Activated naive CD4-positive, alpha-beta T cell treated with Interleukin-2 at 50 U/mL for 16 hours (primary cell): ENCODE data around the gene GOLPH3.
"Not testable (repeated sequence)": the region's sequence is repeated elsewhere in the genome, so short reads cannot be mapped to it uniquely, and the experiment has no call there.

Source experiments
- DNase-seq: peaks from one replicate; pipeline ENCODE4 v3.0.0-alpha.2; 2020

GOLPH3 gene

DNA sequence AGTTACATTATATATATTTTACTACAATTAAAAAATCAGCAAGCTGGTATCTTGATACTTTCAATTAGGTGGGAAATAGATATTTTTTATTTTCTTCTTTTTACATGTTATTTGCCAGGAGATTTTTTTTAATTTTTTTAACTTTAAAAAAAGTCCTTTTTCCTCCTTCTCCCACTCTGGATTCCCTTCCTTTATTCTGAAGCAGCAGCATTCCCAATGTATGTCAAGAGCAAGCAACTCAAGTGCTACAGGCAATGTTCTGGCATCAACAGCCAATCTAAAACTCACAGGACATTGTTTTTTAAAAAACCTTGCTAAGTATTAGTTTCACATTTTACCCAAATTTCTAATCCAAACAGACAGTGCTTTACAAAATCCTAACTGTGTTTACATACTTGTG lies 41.4 kb downstream of the GOLPH3 start:
- DNase-seq, result no peak

DNA sequence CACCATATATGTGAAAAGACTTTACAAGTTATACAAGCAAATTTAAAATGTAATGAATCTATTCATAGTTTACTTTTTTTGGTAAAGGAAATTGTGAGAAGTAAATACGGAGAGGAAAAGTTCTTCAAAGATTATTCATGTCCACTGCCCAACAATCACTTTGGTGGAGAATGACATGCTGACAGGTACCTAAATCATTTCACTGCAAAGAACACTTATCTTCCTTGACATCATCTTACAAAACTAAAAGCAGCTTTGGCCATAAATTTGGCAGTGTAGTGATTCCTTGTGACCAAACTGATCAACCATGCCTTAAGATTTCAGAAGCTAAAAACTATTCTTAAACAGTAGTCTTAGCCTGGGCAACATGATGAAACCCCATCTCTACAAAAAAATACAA lies 42.5 kb downstream of the GOLPH3 start:
- no peak for DNase-seq

DNA sequence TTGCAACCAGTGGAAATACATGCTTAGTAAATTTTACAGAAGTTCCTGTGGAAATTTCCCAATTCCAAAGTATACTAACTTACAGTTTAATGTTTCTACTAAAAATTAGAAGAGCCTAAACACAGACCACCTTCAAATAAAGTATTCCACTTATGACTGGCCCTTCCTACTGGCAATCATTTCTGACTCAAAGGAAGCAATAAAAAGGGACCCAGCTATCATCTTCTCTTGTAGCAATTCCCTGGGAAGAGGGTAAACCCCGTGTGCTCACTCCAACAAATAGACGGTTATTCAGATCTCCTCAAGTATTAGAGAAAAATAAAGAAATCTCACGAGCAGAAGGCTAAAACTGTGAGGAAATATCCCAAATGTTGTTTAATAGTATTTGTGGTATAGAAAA lies 43.3 kb downstream of the GOLPH3 start:
- DNase-seq, result no peak

DNA sequence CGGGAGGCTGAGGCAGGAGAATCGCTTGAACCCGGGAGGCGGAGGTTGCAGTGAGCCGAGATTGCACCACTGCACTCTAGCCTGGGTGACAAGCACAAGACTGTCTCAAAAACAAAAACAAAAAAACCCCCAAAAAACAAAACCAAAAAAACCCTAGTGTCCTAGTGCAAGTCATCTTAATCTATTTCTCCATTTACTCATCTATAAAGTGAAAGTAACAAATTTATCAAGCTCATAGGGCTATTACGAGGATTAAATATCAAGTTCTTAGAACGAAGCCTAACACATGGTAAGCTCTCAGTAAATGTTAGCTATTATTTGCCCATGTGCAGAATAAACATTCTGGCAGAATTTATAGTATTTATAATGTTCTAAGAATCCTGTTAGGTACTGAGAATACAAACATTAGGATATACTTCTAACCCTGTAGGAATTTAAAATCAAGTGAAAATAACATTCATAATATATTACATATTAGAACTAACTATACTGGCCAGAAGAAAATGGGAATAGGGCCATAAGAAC lies 45.0 kb downstream of the GOLPH3 start:
- no peak for DNase-seq

DNA sequence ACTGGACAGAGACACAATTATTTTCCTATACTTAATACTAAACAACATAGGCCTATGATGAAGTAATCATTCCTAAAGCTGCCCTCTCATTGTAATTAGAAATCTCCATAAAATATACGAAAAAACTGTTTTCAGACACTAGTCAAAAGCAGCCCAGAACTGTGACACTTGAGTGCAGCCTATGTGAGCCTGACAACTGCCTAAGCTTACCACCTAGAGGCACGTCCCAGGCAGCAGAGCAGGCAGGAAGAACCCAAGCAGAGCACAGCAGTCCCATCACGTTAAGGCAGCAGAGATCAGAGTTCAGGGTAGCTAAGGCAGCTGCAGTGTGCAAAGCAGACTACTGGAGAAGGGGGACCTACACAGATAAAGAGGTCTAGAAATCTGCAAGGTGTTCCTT lies 46.4 kb downstream of the GOLPH3 start:
- no peak for DNase-seq

DNA sequence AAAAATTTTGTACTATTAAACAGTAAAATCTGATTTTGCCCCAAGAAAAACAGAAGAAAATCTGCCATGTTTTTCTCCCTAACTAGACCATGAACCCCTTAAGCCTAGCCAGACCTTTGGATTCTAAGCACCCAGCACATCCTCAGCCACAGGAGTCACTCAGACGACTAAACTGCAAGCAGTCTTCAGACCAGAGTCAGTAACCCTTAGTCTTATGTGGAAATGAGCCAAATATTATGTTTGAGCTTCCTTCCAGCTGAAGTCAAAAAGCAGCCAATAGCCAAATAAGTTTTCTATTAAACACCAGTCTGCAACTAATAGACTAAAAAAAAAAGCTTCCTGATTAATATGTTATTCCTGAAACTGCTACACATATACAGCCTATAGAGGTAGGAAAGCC lies 47.4 kb downstream of the GOLPH3 start:
- DNase-seq, result no peak

DNA sequence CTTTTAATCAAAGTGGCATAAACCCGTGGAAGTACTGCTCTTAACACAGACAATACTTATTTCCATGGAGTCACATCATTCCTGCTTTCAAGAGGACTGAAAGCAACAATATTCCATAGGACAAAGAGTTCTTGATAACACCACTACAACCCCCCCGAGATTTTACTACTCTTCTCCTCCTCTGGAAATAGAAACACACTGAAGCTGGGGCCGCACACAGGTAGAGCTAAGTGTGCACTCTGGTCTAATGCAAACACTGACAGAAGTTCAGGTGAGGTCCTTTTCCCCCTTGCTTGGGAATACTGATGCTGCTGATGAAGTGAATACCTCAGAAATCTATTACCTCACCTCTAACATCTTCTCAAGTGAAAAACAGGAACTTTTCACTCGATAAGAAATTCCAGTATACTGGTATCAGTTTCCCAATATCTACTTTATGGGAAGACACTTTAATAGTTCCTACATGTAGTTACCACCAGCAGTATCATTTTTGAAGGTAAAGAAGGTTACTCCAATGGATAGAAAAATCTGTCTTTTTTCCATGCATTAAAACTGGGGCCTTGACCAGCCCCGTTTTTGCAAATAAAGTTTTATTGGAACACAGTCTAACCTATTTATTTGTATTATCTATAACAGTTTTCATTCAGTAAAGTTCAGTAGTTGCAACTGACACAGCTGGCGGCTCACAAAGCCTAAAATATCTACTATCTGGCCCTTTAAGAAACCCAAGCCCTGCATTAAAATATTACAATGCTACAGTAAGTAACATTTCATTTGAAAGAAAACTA lies 50.0 kb downstream of the GOLPH3 start:
- no peak for DNase-seq

DNA sequence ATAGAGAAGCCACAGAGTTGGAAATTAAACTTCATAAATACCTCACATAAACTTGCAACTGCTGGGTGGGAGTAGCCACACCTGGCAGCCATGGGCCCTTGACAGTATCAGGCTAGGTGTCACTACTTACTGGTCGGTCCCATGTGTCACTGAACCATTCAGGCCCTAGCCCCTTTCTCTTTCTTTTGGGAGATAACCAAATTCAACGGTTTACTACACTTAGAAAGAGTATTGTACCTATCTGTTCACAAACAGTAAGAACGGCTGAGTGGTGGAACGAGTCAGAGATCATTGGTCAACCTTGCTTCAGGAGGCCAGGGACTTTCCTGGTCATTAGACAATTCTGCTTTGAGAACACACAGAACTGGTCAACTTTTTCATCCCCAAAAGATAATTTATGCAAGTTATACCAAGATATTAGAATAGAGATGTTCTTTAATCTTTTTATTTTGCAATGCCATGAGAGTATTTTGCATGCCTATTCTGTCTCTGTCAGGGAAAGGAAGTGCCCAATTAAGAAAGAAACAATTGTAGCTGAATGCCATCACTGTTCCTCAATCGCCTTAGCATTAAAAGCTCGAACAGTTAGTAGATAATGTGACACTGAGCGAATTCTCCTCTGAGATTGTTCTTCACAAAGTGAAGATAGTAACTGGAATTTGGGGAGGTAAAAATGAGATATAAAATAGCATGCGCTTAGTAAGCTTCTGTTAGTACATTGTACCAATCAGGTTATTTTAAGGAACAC lies 50.9 kb downstream of the GOLPH3 start:
- no peak for DNase-seq

DNA sequence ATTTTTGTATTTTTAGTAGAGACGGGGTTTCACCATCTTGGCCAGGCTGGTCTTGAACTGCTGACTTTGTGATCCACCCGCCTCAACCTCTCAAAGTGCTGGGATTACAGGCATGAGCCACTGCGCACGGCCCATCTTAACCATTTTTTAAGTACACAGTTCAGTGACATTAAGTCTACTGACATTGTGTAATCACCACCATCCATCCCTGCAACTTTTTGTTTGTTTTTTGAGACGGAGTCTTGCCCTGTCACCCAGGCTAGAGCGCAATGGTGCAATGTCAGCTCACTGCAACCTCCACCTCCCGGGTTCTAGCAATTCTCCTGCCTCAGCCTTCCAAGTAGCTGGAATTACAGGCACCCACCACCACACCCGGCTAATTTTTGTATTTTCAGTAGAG lies 55.2 kb downstream of the GOLPH3 start:
- DNase-seq, result not testable (repeated sequence)

DNA sequence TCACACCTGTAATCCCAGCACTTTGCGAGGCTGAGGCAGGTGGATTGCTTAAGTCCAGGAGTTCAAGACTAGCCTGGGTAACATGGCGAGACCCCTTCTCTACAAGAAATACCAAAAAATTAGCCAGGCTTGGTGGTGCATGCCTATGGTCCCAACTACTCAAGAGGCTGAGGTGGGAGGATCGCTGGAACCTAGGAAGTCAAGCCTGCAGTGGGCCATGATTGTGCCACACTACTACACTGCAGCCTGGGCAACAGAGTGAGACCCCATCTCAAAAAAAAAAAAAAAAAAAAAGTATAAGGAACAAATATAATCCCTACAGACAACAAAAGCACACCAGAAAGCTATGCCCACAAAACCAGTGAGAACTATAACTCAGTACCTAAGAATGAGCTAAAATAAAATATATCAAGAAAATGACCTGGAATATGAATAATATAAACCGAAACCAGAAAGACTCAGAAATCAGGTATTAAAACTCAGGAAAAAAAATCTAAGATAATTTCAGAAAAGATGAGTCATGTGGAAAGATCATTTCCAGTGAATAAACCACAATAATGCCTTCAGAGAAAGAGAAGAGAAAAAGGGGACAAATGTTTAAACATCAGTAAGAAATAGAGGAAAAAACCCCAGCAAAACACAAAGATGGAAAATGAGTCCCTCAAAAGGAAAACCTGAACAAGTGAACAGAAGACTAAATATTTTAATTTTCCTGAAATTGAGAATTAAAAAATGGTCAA lies 57.4 kb downstream of the GOLPH3 start:
- no peak for DNase-seq

DNA sequence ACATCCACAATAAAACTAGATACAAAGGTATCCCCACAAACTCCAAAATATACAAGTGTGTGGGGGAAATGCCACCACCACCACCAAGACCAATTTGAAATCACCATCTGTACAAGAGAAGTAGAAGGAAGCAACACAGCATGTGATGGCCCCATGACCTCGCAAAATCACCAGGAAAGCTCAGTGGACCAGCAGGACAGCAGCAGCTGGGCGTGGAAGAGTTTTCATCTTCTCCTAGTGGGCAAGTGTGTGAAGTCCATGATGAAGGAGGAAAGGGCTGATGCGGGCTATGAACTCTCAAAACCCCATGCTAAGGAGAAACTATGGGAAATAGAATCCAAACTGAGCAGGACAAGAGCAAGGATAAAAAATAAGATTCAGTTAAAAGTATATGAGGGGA lies 58.1 kb downstream of the GOLPH3 start:
- DNase-seq, result no peak

DNA sequence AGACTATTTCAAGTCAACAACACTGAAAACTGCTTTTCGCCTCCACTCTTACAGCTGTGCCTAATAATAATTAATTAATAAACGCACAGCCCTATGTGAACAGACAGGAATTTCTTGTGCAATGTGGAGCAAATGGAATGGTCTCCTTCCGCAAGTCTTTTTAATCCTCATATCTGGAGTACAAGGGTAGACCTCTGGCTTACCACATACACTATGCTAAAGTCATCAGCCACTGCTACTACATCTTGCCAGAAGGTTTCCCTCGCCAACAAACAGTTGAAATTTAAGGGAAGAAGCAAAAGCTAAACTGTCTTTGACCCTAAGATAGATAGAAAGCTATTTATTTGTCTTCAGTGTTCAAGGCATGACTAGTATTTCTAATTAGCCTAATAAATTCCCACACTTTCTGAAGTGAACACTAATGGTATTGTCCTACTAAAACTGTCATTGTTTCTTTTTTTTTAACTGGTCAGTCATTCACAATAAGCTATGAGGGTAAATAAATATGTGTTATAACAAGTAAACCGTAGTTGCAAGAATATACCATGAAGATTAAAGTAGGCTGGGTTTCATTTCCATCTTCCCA lies 63.9 kb downstream of the GOLPH3 start:
- no peak for DNase-seq

DNA sequence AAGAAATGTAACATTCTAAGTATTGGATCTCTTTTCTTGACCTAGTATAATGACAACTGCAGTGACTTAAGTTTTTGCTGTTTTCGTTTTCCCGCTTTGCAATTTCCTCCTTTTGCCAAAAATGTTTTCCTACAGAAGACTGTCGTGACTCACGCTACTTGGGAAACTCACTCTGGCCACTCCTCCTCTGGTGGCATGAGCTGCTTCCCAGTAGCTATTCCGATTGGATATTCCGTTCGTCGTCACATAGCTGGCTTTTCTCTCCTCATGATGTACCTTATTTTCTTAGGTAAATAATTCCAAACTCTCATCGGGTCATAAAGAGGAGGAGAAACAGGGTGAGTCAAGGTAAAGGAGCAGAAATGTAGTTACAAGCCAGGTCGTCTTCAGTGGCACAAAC lies 64.9 kb downstream of the GOLPH3 start:
- no peak for DNase-seq

DNA sequence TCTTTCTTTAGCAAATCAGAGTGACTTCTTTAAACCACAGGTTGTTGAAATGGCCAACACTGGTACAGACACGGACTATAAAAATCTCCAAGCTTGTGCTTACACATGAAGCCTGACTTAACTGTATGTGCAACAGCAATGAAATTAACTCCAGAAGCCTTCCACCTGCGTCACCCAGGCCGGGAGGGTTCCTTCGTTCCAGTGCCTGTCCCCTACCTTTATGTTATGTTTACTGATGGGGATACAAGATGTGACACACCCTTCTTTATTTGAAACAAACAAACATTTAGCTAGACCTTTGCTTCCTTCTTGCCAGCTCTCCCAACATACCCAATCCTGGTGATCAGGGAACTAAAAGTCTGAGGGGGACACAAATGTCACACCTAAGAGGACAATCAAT lies 66.0 kb downstream of the GOLPH3 start:
- no peak for DNase-seq

DNA sequence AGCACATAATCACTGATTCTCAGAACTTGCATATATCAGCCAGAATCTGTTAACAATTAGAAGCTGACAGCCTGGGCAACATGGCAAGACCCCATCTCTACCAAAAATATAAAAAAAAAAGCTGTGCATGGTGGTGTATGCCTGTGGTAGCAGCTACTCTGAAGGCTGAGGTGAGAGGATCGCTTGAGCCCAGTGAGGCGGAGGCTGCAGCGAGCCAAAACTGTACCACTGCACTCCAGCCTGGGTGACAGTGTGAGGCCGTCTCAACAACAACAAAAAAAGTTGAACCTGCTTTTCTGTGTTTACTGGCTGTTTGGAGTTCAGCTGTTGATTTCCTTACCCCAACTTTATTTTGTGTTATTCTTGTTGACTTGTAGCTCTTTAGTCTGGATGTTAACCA lies 66.8 kb downstream of the GOLPH3 start:
- DNase-seq, result no peak

DNA sequence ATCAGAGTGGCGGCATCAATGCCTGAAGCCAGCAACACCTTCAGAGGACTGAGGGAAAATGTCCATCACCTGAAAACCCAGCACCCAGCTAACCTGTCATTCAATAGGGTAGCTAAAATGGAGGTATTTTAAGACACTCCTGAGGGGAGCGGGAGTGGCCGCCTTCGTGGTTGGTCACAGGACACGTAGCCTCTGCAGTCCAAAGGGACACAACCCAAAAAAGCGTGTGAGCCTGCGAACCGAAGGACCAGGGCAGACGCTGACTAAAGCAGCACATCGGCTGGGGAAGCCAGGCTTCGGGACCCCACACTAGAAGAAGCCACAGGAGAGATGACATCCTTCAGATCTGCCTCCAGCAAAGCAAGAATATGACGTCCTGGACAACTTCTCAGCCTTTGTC lies 70.6 kb downstream of the GOLPH3 start:
- no peak for DNase-seq

DNA sequence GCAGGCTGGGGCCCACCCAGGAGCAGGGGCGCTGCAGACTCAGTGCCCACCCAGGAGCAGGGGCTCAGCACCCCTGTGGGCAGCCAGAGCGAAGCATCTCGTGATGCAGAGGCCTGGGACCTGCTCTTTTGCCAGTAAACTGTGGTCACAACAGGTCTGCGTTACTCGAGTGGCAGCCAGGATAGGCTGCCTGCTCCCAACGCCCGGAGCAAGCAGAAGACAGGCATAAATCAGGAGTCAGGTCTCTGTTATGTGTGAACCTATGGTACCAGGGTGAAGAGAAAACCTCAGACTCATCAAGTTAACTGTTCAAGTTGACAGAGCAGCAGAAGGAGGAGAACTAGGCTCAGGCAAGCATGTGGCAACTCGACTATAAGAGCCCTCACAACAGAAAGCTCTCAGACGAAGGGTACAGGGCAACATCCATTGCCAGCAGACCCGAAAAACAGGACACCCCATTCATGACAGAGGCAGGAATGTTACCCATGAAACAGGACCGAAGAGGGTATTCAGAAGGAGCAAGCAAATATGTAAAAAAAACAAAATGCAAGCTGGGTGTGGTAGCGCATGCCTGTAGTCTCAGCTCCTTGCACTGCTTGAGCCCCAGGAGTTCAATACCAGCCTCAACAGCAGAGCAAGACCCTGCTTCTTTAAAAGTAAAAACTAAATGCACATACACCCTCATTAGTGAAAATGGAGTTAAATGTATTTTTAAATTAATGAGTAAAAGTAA lies 71.7 kb downstream of the GOLPH3 start:
- no peak for DNase-seq

DNA sequence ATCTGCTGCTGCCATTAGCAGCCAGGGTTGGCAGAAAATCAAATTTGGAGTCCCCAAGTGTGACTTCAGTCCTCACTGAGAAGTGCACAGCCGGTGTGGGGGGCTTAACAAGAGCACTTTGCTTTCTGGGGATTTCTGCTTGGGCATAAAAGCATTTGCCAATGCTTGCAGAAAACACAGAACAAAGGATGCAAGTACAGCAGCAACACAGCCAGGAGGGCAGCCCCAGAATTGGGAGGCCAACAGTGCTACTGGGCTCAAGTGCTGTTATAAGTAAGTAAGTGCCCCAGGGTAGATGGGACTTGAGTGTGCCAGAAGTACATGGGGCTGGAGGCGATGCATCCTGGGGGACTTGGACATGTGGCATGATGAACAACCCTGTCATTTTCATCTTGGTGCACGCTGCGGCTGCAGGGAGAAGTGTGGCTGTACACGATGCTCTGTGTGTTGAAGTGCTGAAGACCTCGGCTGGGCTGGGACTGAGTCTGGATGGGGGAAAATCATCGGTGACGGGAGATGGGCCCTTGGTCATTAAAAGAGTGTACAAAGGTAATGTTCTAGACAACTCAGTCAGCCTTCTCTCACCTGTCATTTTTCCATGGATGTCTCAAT lies 73.3 kb downstream of the GOLPH3 start:
- no peak for DNase-seq

DNA sequence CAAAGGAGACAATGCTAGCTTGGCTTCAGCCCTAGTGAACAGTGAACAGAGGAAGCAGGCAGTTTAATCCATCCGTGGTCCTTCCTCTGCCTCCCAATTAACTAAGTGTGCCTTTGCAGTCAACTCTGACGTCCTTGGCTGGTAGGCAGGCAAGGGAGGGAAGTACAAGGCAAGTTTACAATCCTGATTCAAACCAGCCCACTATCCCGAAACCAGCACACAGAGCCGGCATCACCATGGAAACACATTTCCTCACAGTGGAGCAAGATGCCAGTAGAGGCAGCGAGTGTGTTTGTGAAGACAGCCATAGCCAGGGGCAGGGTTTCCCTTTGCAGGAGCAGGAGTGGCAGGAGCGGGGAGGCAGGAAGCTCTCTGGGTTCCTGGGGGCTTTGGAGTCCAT lies 73.9 kb downstream of the GOLPH3 start:
- no peak for DNase-seq

DNA sequence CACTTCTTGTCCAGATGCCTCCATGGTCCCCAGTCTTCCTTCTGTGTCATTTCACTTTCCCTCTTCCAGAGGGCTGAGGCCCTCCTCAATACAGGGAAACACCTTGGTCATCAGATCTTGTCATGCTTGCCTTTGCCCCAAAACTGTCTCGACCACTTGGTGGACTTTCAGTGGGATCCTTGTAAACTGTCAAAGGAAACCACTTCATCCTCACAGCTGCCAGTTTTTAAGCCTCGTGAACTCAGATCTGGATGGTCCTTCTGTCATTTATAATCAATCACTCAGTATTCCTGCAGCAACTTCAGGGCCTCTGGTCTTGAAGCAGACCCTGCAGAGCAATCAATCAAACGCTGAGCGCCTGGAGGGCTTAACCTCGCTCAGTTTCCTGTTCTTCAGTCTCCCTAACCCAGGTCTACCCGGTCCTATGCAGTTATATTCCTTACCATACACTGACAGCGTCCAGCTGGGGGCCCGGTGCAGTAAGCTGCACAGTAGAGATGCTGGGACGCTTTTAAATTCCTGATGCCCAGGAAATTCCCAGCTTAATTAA lies 74.6 kb downstream of the GOLPH3 start:
- DNase-seq, result no peak

DNA sequence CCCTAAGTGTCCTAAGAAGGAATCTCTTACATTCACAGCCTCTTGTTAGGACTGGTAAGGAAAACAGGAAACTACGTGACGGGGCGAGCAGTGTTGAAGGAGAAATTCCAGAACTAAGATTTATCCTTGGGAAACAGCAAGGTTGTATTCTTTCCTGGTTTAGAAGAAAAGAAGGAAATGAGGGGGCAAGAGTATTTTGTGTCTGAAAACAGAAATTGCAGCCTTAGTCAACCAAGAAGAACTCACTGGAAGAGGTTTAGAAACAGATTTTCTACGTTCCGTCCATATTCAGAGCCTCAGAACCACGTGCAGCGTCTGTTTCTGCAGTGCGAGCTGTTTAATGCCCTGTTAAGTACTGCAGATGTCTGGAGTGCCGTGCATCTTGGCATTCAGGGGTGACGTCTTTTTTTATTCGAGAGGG lies 75.2 kb downstream of the GOLPH3 start:
- DNase-seq, result no peak

DNA sequence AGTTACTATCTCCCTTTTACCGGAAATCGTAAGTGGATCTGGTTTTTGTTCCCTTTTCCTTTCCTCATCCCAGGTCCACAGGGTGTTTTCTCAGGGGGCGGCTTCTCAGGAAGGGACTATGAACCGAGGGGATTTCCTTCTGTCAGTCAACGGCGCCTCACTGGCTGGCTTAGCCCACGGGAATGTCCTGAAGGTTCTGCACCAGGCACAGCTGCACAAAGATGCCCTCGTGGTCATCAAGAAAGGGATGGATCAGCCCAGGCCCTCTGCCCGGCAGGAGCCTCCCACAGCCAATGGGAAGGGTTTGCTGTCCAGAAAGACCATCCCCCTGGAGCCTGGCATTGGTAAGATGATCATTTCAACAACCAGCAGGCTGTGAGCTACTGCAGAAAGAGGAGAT lies 75.8 kb downstream of the GOLPH3 start:
- DNase-seq, result no peak
